ENCODE data around the gene GRM4. TPM values are rescaled to one million over a fixed set of nuclear protein-coding genes. Genes with fewer than 3 reads are reported as not detected.

The GRM4 gene
- total RNA-seq, 2 donors from 2014 or later, result not detected

DNA sequence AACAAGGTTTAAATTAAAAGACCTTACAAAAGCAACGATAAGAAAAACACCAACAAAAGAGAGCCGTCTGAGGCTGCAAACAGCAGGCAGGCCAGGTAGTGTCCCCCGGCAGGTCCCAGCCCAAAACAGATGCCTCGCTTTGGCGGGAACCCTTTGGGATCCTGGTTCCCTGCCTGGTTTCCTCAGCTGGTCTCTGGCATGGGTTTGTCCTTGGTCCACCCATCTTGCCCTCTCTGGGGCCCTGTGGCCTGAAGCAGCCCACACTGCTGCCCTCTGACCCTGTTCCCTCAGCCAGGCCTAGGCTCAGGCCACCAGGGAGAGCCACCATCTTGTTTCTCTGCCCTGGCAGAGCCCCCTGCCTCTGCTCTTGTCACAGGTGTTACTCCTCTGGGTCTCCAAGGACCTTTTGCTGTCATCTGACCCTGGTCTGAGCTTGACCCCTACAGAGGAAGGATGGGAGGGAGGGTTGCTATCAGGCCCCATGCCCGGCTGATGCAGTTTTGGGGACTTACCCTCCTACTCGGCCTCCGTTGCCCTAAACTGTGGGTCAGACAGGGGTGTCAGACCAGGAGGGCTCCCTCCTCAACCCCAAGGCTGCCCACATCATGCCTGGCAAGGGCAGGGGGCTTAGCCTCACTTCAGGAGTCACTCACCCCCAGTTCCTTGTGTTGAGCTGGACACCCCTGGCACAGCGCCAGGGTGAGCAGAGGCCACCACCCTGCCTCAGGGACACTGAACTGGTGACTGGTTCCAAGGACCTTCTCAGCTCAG, 30.6 kb upstream of the GRM4 start:
- TF ChIP-seq, protein P1, sequence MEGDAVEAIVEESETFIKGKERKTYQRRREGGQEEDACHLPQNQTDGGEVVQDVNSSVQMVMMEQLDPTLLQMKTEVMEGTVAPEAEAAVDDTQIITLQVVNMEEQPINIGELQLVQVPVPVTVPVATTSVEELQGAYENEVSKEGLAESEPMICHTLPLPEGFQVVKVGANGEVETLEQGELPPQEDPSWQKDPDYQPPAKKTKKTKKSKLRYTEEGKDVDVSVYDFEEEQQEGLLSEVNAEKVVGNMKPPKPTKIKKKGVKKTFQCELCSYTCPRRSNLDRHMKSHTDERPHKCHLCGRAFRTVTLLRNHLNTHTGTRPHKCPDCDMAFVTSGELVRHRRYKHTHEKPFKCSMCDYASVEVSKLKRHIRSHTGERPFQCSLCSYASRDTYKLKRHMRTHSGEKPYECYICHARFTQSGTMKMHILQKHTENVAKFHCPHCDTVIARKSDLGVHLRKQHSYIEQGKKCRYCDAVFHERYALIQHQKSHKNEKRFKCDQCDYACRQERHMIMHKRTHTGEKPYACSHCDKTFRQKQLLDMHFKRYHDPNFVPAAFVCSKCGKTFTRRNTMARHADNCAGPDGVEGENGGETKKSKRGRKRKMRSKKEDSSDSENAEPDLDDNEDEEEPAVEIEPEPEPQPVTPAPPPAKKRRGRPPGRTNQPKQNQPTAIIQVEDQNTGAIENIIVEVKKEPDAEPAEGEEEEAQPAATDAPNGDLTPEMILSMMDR (IDR thresholded peaks at IDR 0.05), result no peak
- Histone ChIP-seq H3K27me3 (replicated peaks; ENCODE audit: insufficient read depth) (no peaks in the 10 kb centered on the region), H3K4me1 (ENCODE audit: control insufficient read depth in 1 of 2, low read depth in 2 of 2) (no peaks in the 10 kb centered on the region), H3K27ac (no peak overlapping the region), H3K9me3 (no peaks in the 10 kb centered on the region), H3K4me3 (no peak overlapping the region), H3K36me3 (no peaks in the 10 kb centered on the region)
- no peak for DNase-seq (ENCODE audit: low spot score)
- ATAC-seq (ENCODE audit: insufficient number of reproducible peaks, low FRiP score, low read depth), result no peak

DNA sequence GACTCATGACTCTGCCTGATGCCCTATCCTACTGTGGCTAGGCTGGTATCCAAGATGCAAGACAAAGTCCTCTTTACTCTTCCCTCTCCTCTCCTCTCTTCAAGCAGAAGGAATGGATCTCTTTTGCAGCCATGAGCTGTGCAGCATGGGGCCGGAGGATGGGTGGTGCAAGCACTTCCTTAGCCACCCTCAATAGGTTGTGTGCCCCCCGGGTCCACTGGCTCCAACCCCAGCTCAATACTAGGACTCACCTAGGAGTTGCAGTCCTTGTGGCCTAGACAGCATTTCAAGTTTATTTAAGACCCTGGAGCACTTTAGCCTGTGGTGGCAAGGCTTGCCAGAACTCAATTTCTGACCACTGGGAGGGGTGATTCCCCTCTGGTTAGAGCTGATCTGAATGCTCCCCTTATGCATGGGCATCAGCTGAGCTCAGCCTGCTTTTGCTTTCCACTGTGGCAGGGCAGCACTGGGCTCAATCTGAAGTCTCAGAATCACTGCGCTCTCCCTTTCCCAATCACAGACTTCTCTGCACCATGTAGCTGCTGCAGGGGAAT, 29.0 kb upstream of the GRM4 start:
- no peak overlapping the region for H3K4me3 ChIP-seq
- ATAC-seq (ENCODE audit: insufficient number of reproducible peaks, low FRiP score, low read depth), result no peak
- DNase-seq (ENCODE audit: low spot score), result no peak
- no peaks in the 10 kb centered on the region for H3K27me3 ChIP-seq (replicated peaks; ENCODE audit: insufficient read depth)
- TF ChIP-seq, protein P1 (IDR thresholded peaks at IDR 0.05), result no peak
- H3K36me3 ChIP-seq, result no peaks in the 10 kb centered on the region
- no peaks in the 10 kb centered on the region for H3K9me3 ChIP-seq
- H3K4me1 ChIP-seq (ENCODE audit: control insufficient read depth in 1 of 2, low read depth in 2 of 2), result no peaks in the 10 kb centered on the region
- H3K27ac ChIP-seq, result no peak overlapping the region

DNA sequence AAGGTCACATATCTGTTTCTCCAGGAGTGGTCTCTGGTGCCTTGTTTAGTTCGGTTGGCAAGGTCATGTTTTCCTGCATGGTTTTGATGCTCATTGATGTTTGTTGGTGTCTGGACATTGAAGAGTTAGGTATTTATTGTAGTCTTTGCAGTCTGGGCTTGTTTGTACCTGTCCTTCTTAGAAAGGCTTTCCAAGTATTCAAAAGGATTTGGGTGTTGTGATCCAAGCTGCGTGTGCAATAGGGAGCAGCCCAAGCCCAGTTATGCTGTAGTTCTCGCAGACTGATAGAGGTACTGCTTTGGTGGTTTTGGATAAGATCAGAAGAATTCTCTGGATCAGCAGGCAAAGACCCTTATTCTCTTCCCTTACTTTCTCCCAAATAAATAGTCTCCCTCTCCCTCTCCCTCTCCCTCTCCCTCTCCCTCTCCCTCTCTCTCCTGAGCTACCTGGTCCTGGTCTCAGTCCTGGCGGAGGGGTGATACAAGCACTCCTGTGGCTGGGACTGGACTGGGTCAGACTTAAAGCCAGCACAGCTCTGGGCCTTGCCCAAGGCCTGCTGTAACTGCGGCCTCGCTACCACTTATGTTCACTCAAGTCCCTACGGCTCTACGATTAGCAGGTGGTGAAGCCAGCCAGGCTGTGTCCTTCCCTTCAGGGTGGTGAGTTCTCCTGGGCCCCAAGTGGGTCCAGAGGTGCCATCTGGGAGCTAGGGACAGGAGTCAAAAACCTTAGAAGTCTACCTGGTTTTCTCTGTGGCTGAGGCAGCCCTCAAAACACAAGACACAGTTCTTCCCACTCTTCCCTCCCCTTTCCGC, 27.3 kb upstream of the GRM4 start:
- Histone ChIP-seq H3K4me1 (ENCODE audit: control insufficient read depth in 1 of 2, low read depth in 2 of 2) (no peaks in the 10 kb centered on the region), H3K36me3 (no peaks in the 10 kb centered on the region), H3K4me3 (no peak overlapping the region), H3K9me3 (no peaks in the 10 kb centered on the region), H3K27ac (no peak overlapping the region), H3K27me3 (replicated peaks; ENCODE audit: insufficient read depth) (no peaks in the 10 kb centered on the region)
- DNase-seq (ENCODE audit: low spot score) (no peak), ATAC-seq (ENCODE audit: insufficient number of reproducible peaks, low FRiP score, low read depth) (no peak)
- TF ChIP-seq, protein P1 (IDR thresholded peaks at IDR 0.05), result no peak

DNA sequence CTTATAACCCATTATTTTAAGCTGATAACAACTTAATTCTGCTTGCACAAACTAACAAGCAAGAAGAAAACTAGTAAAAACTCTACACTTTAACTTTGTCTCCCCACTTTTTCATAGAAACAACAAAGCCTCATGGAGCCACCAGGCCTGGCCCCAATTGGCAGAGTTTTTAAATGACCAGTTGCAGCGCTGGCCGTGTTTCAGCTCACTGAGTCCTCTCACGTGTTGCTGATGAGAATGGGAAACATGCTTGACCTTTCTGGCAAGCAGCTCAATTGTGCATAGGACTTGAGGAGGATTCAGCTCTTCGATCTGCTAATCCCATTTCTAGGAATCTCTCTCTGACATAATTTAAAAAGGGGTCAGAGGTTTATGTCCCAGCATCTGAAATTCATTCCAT, 24.5 kb upstream of the GRM4 start:
- no peaks in the 10 kb centered on the region for H3K27me3 ChIP-seq (replicated peaks; ENCODE audit: insufficient read depth)
- H3K9me3 ChIP-seq, result no peaks in the 10 kb centered on the region
- TF ChIP-seq, protein P1 (IDR thresholded peaks at IDR 0.05), result no peak
- no peaks in the 10 kb centered on the region for H3K36me3 ChIP-seq
- no peaks in the 10 kb centered on the region for H3K4me1 ChIP-seq (ENCODE audit: control insufficient read depth in 1 of 2, low read depth in 2 of 2)
- no peak overlapping the region for H3K4me3 ChIP-seq
- ATAC-seq (ENCODE audit: insufficient number of reproducible peaks, low FRiP score, low read depth) (no peak), DNase-seq (ENCODE audit: low spot score) (no peak)
- no peak overlapping the region for H3K27ac ChIP-seq

DNA sequence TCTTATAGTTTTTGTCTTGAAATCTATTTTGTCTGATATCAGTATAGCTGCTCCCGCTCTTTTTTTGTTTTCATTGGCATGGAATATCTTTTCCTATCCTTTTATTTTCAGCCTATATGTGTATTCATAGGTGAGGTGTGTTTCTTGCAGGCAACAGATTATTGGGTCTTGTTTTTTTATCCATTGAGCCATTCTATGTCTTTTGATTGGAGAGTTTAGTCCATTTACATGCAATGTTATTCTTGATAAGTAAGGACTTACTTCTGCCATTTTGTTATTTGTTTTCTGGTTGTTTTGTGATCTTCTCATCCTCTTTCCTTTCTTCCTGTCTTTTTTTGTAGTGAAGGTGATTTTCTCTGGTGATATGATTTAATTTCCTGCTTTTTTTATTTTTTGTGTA, 24.0 kb upstream of the GRM4 start:
- no peaks in the 10 kb centered on the region for H3K9me3 ChIP-seq
- no peak overlapping the region for H3K4me3 ChIP-seq
- TF ChIP-seq, protein P1 (IDR thresholded peaks at IDR 0.05), result no peak
- H3K36me3 ChIP-seq, result no peaks in the 10 kb centered on the region
- H3K27me3 ChIP-seq (replicated peaks; ENCODE audit: insufficient read depth), result no peaks in the 10 kb centered on the region
- no peaks in the 10 kb centered on the region for H3K4me1 ChIP-seq (ENCODE audit: control insufficient read depth in 1 of 2, low read depth in 2 of 2)
- ATAC-seq (ENCODE audit: insufficient number of reproducible peaks, low FRiP score, low read depth), result no peak
- H3K27ac ChIP-seq, result no peak overlapping the region
- no peak for DNase-seq (ENCODE audit: low spot score)

Data from thoracic aorta (tissue), 2 donors.